ENCODE measurements around the gene IRS4. TPM values are rescaled to one million over a fixed set of nuclear protein-coding genes. Genes with fewer than 3 reads are reported as not detected.

Gene IRS4
- not detected in 2 replicates for total RNA-seq (2014; rRNA removed)
- not detected for Bru-seq, nascent RNA
- not detected for BruChase-seq, experiment 1, labeled RNA remaining after a 6-hour chase
- BruChase-seq, experiment 2, labeled RNA remaining after a 2-hour chase = not detected
- long read RNA-seq = 0 reads

GRCh38 chrX:108736509-108737479 is at the start of gene IRS4:
Gene IRS4 (minus strand): TSS chrX:108736563.
- H3K4me1 ChIP-seq (ENCODE audit: insufficient read depth, low read length) = no peaks in the 10 kb centered on the region
- peaks cover 59% of the 10 kb centered on the region for H3K27me3 ChIP-seq (ENCODE audit: low read length)
- no peaks in the 10 kb centered on the region for H3K36me3 ChIP-seq (ENCODE audit: low read depth, low read length)
- no peaks in the 10 kb centered on the region for H3K9me3 ChIP-seq (ENCODE audit: low read length)
- H3K9me2 ChIP-seq (replicated peaks; ENCODE audit: low read length) = no peaks in the 10 kb centered on the region
- intact Hi-C loops (cut with micrococcal nuclease) = no loop called here
- ATAC-seq = peak; percentile 77
- peak within 1 kb of the TSS; percentile 80 for H2AFZ ChIP-seq (ENCODE audit: low read length)
- TF ChIP-seq EZH2phosphoT487 (IDR thresholded peaks at IDR 0.05; ENCODE audit: borderline replicate concordance, low read length) (no peak), CTCF (conservative IDR thresholded peaks at IDR 0.05; ENCODE audit: low read depth, low read length) (no peak), EZH2 (IDR thresholded peaks at IDR 0.05; ENCODE audit: low read length, unreplicated experiment) (no peak)
- peak; percentile 18 for DNase-seq
- H3F3A ChIP-seq (ENCODE audit: low read length, unreplicated experiment) = no peaks in the 10 kb centered on the region
- no TSS peak for BruUV-seq (replicated peaks)
- ChIA-PET POLR2A (ENCODE audit: unreplicated experiment) (no interaction called here), CTCF (no interaction called here)
- no peak within 1 kb of the TSS for H3K27ac ChIP-seq (ENCODE audit: low read length)
- no peaks in the 10 kb centered on the region for H3K79me2 ChIP-seq (ENCODE audit: low read length)
- H3K9ac ChIP-seq (ENCODE audit: low read length) = no peak within 1 kb of the TSS
- H4K20me1 ChIP-seq (ENCODE audit: low read length) = no peaks in the 10 kb centered on the region
- H3K4me2 ChIP-seq (ENCODE audit: low read length) = peak within 1 kb of the TSS; percentile 87
- H3K4me3 ChIP-seq (ENCODE audit: low read length) = peak within 1 kb of the TSS; percentile 61

GRCh38 chrX:108772549-108772948 is 36.2 kb upstream of the IRS4 start:
- Histone ChIP-seq H4K20me1 (ENCODE audit: low read length) (no peaks in the 10 kb centered on the region), H3K27me3 (ENCODE audit: low read length) (no peaks in the 10 kb centered on the region), H3K4me2 (ENCODE audit: low read length) (no peak overlapping the region), H2AFZ (ENCODE audit: low read length) (no peak overlapping the region), H3K4me3 (ENCODE audit: low read length) (no peak overlapping the region), H3F3A (ENCODE audit: low read length, unreplicated experiment) (no peaks in the 10 kb centered on the region), H3K4me1 (ENCODE audit: insufficient read depth, low read length) (no peaks in the 10 kb centered on the region), H3K36me3 (ENCODE audit: low read depth, low read length) (no peaks in the 10 kb centered on the region), H3K27ac (ENCODE audit: low read length) (no peak overlapping the region), H3K9me2 (replicated peaks; ENCODE audit: low read length) (no peaks in the 10 kb centered on the region), H3K9ac (ENCODE audit: low read length) (no peak overlapping the region), H3K79me2 (ENCODE audit: low read length) (no peaks in the 10 kb centered on the region), H3K9me3 (ENCODE audit: low read length) (no peaks in the 10 kb centered on the region)
- BruUV-seq (replicated peaks) = no TSS peak
- intact Hi-C loops (cut with micrococcal nuclease) = no loop called here
- POLR2A ChIA-PET (ENCODE audit: unreplicated experiment) = no interaction called here
- no peak for DNase-seq
- CTCF ChIA-PET = no interaction called here
- ATAC-seq = no peak
- no peak for TF ChIP-seq EZH2 (IDR thresholded peaks at IDR 0.05; ENCODE audit: low read length, unreplicated experiment)
- TF ChIP-seq EZH2phosphoT487 (IDR thresholded peaks at IDR 0.05; ENCODE audit: borderline replicate concordance, low read length) = no peak
- no peak for TF ChIP-seq CTCF (conservative IDR thresholded peaks at IDR 0.05; ENCODE audit: low read depth, low read length)

- no peak for ATAC-seq
- DNase-seq = no peak
- CTCF ChIA-PET = no interaction called here
- Histone ChIP-seq H3K79me2 (ENCODE audit: low read length) (no peaks in the 10 kb centered on the region), H3K4me3 (ENCODE audit: low read length) (no peak overlapping the region), H3K27ac (ENCODE audit: low read length) (no peak overlapping the region), H3K4me2 (ENCODE audit: low read length) (no peak overlapping the region), H3F3A (ENCODE audit: low read length, unreplicated experiment) (no peaks in the 10 kb centered on the region), H3K4me1 (ENCODE audit: insufficient read depth, low read length) (no peaks in the 10 kb centered on the region), H3K9ac (ENCODE audit: low read length) (no peak overlapping the region), H4K20me1 (ENCODE audit: low read length) (no peaks in the 10 kb centered on the region), H3K36me3 (ENCODE audit: low read depth, low read length) (no peaks in the 10 kb centered on the region), H3K9me3 (ENCODE audit: low read length) (no peaks in the 10 kb centered on the region), H2AFZ (ENCODE audit: low read length) (no peak overlapping the region), H3K27me3 (ENCODE audit: low read length) (no peaks in the 10 kb centered on the region), H3K9me2 (replicated peaks; ENCODE audit: low read length) (no peaks in the 10 kb centered on the region)
- POLR2A ChIA-PET (ENCODE audit: unreplicated experiment) = no interaction called here
- BruUV-seq (replicated peaks) = no TSS peak
- intact Hi-C loops (cut with micrococcal nuclease) = no loop called here
- TF ChIP-seq EZH2phosphoT487 (IDR thresholded peaks at IDR 0.05; ENCODE audit: borderline replicate concordance, low read length) (no peak), CTCF (conservative IDR thresholded peaks at IDR 0.05; ENCODE audit: low read depth, low read length) (no peak), EZH2 (IDR thresholded peaks at IDR 0.05; ENCODE audit: low read length, unreplicated experiment) (no peak)
Observed at GRCh38 chrX:108763559-108763958, 27.2 kb upstream of the IRS4 start.
